ENCODE data around the gene C16orf90.

C16orf90 gene

DNA sequence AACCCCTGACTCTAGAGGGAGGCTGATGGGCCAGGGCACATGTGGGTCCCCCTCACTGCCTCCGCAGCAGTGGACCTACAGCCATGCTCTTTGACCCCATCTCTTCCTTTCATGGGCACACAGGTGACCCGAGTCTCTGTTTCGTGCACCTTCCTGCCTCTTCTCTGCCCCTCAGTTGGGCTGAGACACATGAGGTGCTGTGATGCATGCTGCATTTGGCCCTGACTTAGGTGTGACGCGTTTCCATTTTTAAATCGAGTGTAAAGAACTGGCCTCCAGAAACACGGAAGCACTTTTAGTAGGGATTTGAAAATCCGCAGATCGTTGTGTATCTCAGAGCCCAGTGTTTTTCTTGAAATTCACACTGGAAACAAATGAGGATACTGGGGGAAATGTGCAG lies 24.6 kb downstream of the C16orf90 start:
- Histone ChIP-seq H3K9ac (no peak overlapping the region), H3K79me2 (ENCODE audit: insufficient read depth, low read depth) (peaks cover 100% of the 10 kb centered on the region), H4K20me1 (ENCODE audit: insufficient read depth) (peaks cover 25% of the 10 kb centered on the region; the same call in 1 of the 2 replicates)

GRCh38 chr16:3469736-3470135 lies 25.6 kb downstream of the C16orf90 start:
- H3K79me2 ChIP-seq (ENCODE audit: insufficient read depth, low read depth): peaks cover 100% of the 10 kb centered on the region

More for the DNA sequence above, 24.6 kb downstream of the C16orf90 start:
- Histone ChIP-seq H3K4me3 (IDR thresholded peaks at IDR 0.05; ENCODE audit: insufficient read depth, low read depth, low read length) (no peak overlapping the region), H3K27ac (no peak overlapping the region), H3K36me3 (ENCODE audit: insufficient read depth) (peaks cover 13% of the 10 kb centered on the region; the same call in 1 of the 2 replicates), H2AFZ (ENCODE audit: low read depth) (no peak overlapping the region), H3K27me3 (ENCODE audit: insufficient read depth, low read depth) (no peaks in the 10 kb centered on the region), H3K4me2 (no peak overlapping the region), H3K4me1 (ENCODE audit: low read depth, poor library complexity, severe bottlenecking) (peaks cover 10% of the 10 kb centered on the region)
- TF ChIP-seq, protein P1, sequence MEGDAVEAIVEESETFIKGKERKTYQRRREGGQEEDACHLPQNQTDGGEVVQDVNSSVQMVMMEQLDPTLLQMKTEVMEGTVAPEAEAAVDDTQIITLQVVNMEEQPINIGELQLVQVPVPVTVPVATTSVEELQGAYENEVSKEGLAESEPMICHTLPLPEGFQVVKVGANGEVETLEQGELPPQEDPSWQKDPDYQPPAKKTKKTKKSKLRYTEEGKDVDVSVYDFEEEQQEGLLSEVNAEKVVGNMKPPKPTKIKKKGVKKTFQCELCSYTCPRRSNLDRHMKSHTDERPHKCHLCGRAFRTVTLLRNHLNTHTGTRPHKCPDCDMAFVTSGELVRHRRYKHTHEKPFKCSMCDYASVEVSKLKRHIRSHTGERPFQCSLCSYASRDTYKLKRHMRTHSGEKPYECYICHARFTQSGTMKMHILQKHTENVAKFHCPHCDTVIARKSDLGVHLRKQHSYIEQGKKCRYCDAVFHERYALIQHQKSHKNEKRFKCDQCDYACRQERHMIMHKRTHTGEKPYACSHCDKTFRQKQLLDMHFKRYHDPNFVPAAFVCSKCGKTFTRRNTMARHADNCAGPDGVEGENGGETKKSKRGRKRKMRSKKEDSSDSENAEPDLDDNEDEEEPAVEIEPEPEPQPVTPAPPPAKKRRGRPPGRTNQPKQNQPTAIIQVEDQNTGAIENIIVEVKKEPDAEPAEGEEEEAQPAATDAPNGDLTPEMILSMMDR (conservative IDR thresholded peaks at IDR 0.05; ENCODE audit: low read depth, low read length): no peak

GRCh38 chr16:3468501-3468900 lies 26.8 kb downstream of the C16orf90 start:
- no peak overlapping the region for H3K4me3 ChIP-seq (IDR thresholded peaks at IDR 0.05; ENCODE audit: insufficient read depth, low read depth, low read length)

More at GRCh38 chr16:3469736-3470135, 25.6 kb downstream of the C16orf90 start:
- Histone ChIP-seq H3K27ac (no peak overlapping the region), H3K27me3 (ENCODE audit: insufficient read depth, low read depth) (no peaks in the 10 kb centered on the region), H3K4me2 (no peak overlapping the region), H3K4me1 (ENCODE audit: low read depth, poor library complexity, severe bottlenecking) (peaks cover 11% of the 10 kb centered on the region), H4K20me1 (ENCODE audit: insufficient read depth) (peaks cover 29% of the 10 kb centered on the region; the same call in 1 of the 2 replicates), H2AFZ (ENCODE audit: low read depth) (no peak overlapping the region), H3K4me3 (IDR thresholded peaks at IDR 0.05; ENCODE audit: insufficient read depth, low read depth, low read length) (no peak overlapping the region), H3K36me3 (ENCODE audit: insufficient read depth) (peaks cover 13% of the 10 kb centered on the region; the same call in 1 of the 2 replicates), H3K9ac (no peak overlapping the region)
- TF ChIP-seq, protein P1 (conservative IDR thresholded peaks at IDR 0.05; ENCODE audit: low read depth, low read length): no peak

GRCh38 chr16:3467921-3468320 lies 27.4 kb downstream of the C16orf90 start:
- H3K36me3 ChIP-seq (ENCODE audit: insufficient read depth): peaks cover 9% of the 10 kb centered on the region; the same call in 1 of the 2 replicates
- no peak overlapping the region for H3K4me2 ChIP-seq
- H3K79me2 ChIP-seq (ENCODE audit: insufficient read depth, low read depth): peaks cover 100% of the 10 kb centered on the region
- H2AFZ ChIP-seq (ENCODE audit: low read depth): no peak overlapping the region
- no peak overlapping the region for H3K27ac ChIP-seq
- TF ChIP-seq, protein P1 (conservative IDR thresholded peaks at IDR 0.05; ENCODE audit: low read depth, low read length): no peak
- peaks cover 29% of the 10 kb centered on the region; the same call in 1 of the 2 replicates for H4K20me1 ChIP-seq (ENCODE audit: insufficient read depth)
- no peak overlapping the region for H3K4me3 ChIP-seq (IDR thresholded peaks at IDR 0.05; ENCODE audit: insufficient read depth, low read depth, low read length)
- no peak overlapping the region for H3K9ac ChIP-seq
- peaks cover 29% of the 10 kb centered on the region for H3K4me1 ChIP-seq (ENCODE audit: low read depth, poor library complexity, severe bottlenecking)
- H3K27me3 ChIP-seq (ENCODE audit: insufficient read depth, low read depth): no peaks in the 10 kb centered on the region

More at GRCh38 chr16:3468501-3468900, 26.8 kb downstream of the C16orf90 start:
- Histone ChIP-seq H3K4me1 (ENCODE audit: low read depth, poor library complexity, severe bottlenecking) (peaks cover 23% of the 10 kb centered on the region), H3K79me2 (ENCODE audit: insufficient read depth, low read depth) (peaks cover 100% of the 10 kb centered on the region), H3K27ac (no peak overlapping the region), H3K36me3 (ENCODE audit: insufficient read depth) (peaks cover 13% of the 10 kb centered on the region; the same call in 1 of the 2 replicates), H3K27me3 (ENCODE audit: insufficient read depth, low read depth) (no peaks in the 10 kb centered on the region), H4K20me1 (ENCODE audit: insufficient read depth) (peaks cover 29% of the 10 kb centered on the region; the same call in 1 of the 2 replicates), H3K9ac (no peak overlapping the region), H2AFZ (ENCODE audit: low read depth) (no peak overlapping the region), H3K4me2 (no peak overlapping the region)
- TF ChIP-seq, protein P1 (conservative IDR thresholded peaks at IDR 0.05; ENCODE audit: low read depth, low read length): no peak

Measured in KMS-11 (cell line).